Liver (tissue), 9 donors: ENCODE data around the gene PDXK. TPM values are rescaled to one million over a fixed set of nuclear protein-coding genes. Genes with fewer than 3 reads are reported as not detected.

ENCODE experiments used
- DNase-seq: peaks from one replicate; pipeline ENCODE4 v3.0.0-alpha.2; 2017; ENCODE audit warnings: low spot score
- H3K27ac ChIP-seq, 2 donors: one replicate each; pipeline ENCODE4 v1.7.0; 2013; ENCODE audit warnings: inconsistent platforms in 2 of 2, low read length in 2 of 2, control low read depth in 1 of 2, low read depth in 1 of 2, mild to moderate bottlenecking in 1 of 2
- H3K27me3 ChIP-seq, 4 donors: one replicate each; pipeline versions ENCODE4 v1.6.1 to v1.7.0; 2013; ENCODE audit warnings: low read length in 3 of 4, inconsistent platforms in 1 of 4, mild to moderate bottlenecking in 1 of 4, moderate library complexity in 1 of 4; ENCODE audit not compliant: control insufficient read depth in 4 of 4, insufficient read depth in 4 of 4
- H3K36me3 ChIP-seq, 4 donors: one replicate each; pipeline versions ENCODE4 v1.6.1 to v1.7.0; 2013; ENCODE audit warnings: low read length in 3 of 4, mild to moderate bottlenecking in 3 of 4, low read depth in 1 of 4, moderate library complexity in 1 of 4; ENCODE audit not compliant: control insufficient read depth in 4 of 4, insufficient read depth in 3 of 4
- H3K4me1 ChIP-seq, 4 donors: one replicate each; pipeline versions ENCODE4 v1.6.1 to v1.7.0; 2013; ENCODE audit warnings: low read length in 3 of 4, mild to moderate bottlenecking in 3 of 4, moderate library complexity in 1 of 4; ENCODE audit not compliant: control insufficient read depth in 4 of 4, insufficient read depth in 4 of 4
- H3K4me3 ChIP-seq, 3 donors: one replicate each; pipeline versions ENCODE4 v1.6.1 to v1.7.0; 2013; ENCODE audit warnings: low read length in 3 of 3, control low read depth in 1 of 3, low read depth in 1 of 3, mild to moderate bottlenecking in 1 of 3
- H3K9ac ChIP-seq, 2 donors: one replicate each; pipeline ENCODE4 v1.7.0; 2013; ENCODE audit warnings: low read length in 2 of 2, mild to moderate bottlenecking in 2 of 2, moderate library complexity in 2 of 2, control low read depth in 1 of 2, low read depth in 1 of 2
- H3K9me3 ChIP-seq, 4 donors: one replicate each; pipeline versions ENCODE4 v1.6.1 to v1.7.0; 2013; ENCODE audit warnings: low read length in 3 of 4; ENCODE audit not compliant: control insufficient read depth in 4 of 4
- EGR1 ChIP-seq, 2 donors: IDR thresholded peaks; 2 replicates each; pipeline ENCODE4 v1.6.1; 2016 to 2018; ENCODE audit warnings: antibody characterized with exemption in 2 of 2, low read depth in 2 of 2
- FOXA2 ChIP-seq: IDR thresholded peaks from 2 replicates; pipeline ENCODE4 v1.6.1; 2016; ENCODE audit warnings: antibody characterized with exemption
- GABPA ChIP-seq, 2 donors: IDR thresholded peaks in 1 of 2; conservative IDR thresholded peaks in 1 of 2; 2 replicates each; pipeline ENCODE4 v1.6.1; 2016; ENCODE audit warnings: antibody characterized with exemption in 2 of 2, mild to moderate bottlenecking in 1 of 2, moderate library complexity in 1 of 2
- HNF4A ChIP-seq, 2 donors: conservative IDR thresholded peaks; 2 replicates each; pipeline ENCODE4 v1.6.1; 2016; ENCODE audit warnings: antibody characterized with exemption in 2 of 2, mild to moderate bottlenecking in 2 of 2
- HNF4G ChIP-seq: IDR thresholded peaks from 2 replicates; pipeline ENCODE4 v1.6.1; 2016; ENCODE audit warnings: antibody characterized with exemption
- JUND ChIP-seq, 2 donors: IDR thresholded peaks; 2 replicates each; pipeline ENCODE4 v1.6.1; 2016; ENCODE audit warnings: antibody characterized with exemption in 2 of 2
- NR2F2 ChIP-seq: IDR thresholded peaks from 2 replicates; pipeline ENCODE4 v1.6.1; 2016; ENCODE audit warnings: antibody characterized with exemption
- RAD21 ChIP-seq, 2 donors: IDR thresholded peaks; 2 replicates each; pipeline ENCODE4 v1.6.1; 2016; ENCODE audit warnings: antibody characterized with exemption in 2 of 2, mild to moderate bottlenecking in 2 of 2
- RXRA ChIP-seq, 2 donors: IDR thresholded peaks; 2 replicates each; pipeline ENCODE4 v1.6.1; 2017 to 2018; ENCODE audit warnings: antibody characterized with exemption in 2 of 2, mild to moderate bottlenecking in 1 of 2
- SP1 ChIP-seq: IDR thresholded peaks from 2 replicates; pipeline ENCODE4 v1.6.1; 2018; ENCODE audit warnings: antibody characterized with exemption, mild to moderate bottlenecking
- TAF1 ChIP-seq: conservative IDR thresholded peaks from 2 replicates; pipeline ENCODE4 v1.6.1; 2016; ENCODE audit warnings: antibody characterized with exemption, mild to moderate bottlenecking
- YY1 ChIP-seq: IDR thresholded peaks from 2 replicates; pipeline ENCODE4 v1.6.1; 2016; ENCODE audit warnings: antibody characterized with exemption, mild to moderate bottlenecking
- ZBTB33 ChIP-seq: IDR thresholded peaks from 2 replicates; pipeline ENCODE4 v1.6.1; 2016; ENCODE audit warnings: antibody characterized with exemption
- WGBS: extraction: QIAGEN DNeasy Blood & Tissue Kit; methylation state at CpG from one replicate; pipeline ENCODE4 v1.1.7; 2013; 5-methylcytosine and 5-hydroxymethylcytosine counted together
- polyA plus RNA-seq, 2 donors: library from polyadenylated mRNA; stranded (reverse) in 1 of 2; unstranded in 1 of 2; fragments of 200-250 nt in 1 of 2; fragments of >200 nt in 1 of 2; fragmentation: Nextera tagmentation in 1 of 2; extraction: Ambion mirVana in 1 of 2; gene quantifications; one replicate each; pipeline versions ENCODE4 v1.2.1 to v1.2.3, GENCODE V29; 2013 to 2015
- total RNA-seq, 2 donors: library from RNA; depleted of rRNA; stranded (reverse); fragments of >200 nt; gene quantifications; one replicate each; pipeline ENCODE4 v1.2.3, GENCODE V29; 2014
- TF ChIP-seq, protein P1 (sequence below): fragments of 150-350 bp; IDR thresholded peaks from 2 replicates; pipeline ENCODE4 v1.5.1; 2017; ENCODE audit warnings: improper control_type of control experiment, low read depth, low read length; ENCODE audit not compliant: missing input control
- TF ChIP-seq, protein P2 (sequence below): IDR thresholded peaks from 2 replicates; pipeline ENCODE4 v1.6.1; 2016; ENCODE audit warnings: antibody characterized with exemption, mild to moderate bottlenecking
- TF ChIP-seq, protein P3 (sequence below): IDR thresholded peaks from 2 replicates; pipeline ENCODE4 v1.6.1; 2016; ENCODE audit warnings: antibody characterized with exemption
- donor health status: healthy.
- donor health status: healthy.
- donor health status: healthy.
- donor health status: healthy.
- donor health status: healthy.

Gene PDXK
- total and polyA plus RNA-seq, 4 donors, result 20.5 to 104 (median 34.9) TPM

GRCh38 chr21:43809853-43810504, 91.0 kb downstream of the PDXK start:
- Histone ChIP-seq H3K27ac (peak overlapping the region in 1 of 2 donors; percentile 6), H3K4me1 (peaks cover 12 to 52% (median 34%) of the 10 kb centered on the region in 4 donors), H3K9ac (no peak overlapping the region), H3K36me3 (peaks cover 0 to 2% (median 0%) of the 10 kb centered on the region in 4 donors), H3K27me3 (no peaks in the 10 kb centered on the region), H3K4me3 (no peak overlapping the region), H3K9me3 (no peaks in the 10 kb centered on the region)
- no peak for TF ChIP-seq TAF1
- no peak for TF ChIP-seq ZBTB33
- TF ChIP-seq GABPA (IDR thresholded peaks at IDR 0.05 in 1 of 2, conservative IDR thresholded peaks at IDR 0.05 in 1 of 2), result no peak
- 66% methylated on average over 26 of the region's 26 CpGs for WGBS
- DNase-seq, result no peak

DNA sequence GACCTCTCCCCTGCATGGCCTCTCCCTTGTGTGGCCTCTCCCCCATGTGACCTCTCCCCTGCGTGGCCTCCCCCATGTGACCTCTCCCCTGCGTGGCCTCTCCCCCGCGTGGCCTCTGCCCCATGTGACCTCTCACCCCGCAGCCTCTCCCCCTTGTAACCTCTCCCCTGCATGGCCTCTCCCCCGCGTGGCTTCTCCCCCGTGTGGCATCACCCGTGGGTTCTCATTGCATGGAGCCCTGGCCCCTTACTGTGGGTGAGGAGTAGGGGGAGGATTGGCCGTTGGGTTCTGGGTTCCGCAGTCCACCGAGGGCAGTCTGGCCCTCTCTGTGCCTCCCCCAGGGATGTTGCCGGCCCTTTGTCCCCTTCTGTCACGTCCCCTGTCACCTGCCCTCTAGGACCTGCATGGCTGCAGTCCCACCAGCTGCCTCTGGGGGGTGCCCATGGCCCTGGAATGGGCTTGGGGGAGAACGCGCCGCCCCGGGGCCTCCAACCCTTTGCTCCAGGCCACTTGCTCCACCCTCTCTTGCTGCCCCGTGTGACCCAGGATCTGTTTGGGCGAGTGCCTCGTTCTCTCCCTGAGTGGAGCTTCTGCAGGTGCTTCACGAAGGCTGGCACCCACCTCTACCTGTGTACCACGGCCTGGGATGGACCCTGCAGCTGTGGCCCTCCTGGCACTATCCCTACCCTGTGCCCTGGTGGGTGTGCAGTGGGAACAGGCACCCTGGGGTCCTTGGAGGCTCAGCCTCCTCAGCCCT, 91.8 kb downstream of the PDXK start:
- peaks cover 12 to 52% (median 34%) of the 10 kb centered on the region in 4 donors for H3K4me1 ChIP-seq
- TF ChIP-seq HNF4G (no peak), FOXA2 (no peak), RAD21 (IDR thresholded peaks at IDR 0.05) (peak; percentile 98 to 99), EGR1 (IDR thresholded peaks at IDR 0.05; ENCODE audit: low read depth in 2 of 2) (no peak), SP1 (peak; percentile 24), NR2F2 (peak; percentile 36), JUND (IDR thresholded peaks at IDR 0.05) (no peak), ZBTB33 (no peak), GABPA (IDR thresholded peaks at IDR 0.05 in 1 of 2, conservative IDR thresholded peaks at IDR 0.05 in 1 of 2) (no peak), HNF4A (conservative IDR thresholded peaks at IDR 0.05) (peak; percentile 45 to 60), RXRA (IDR thresholded peaks at IDR 0.05) (peak; percentile 55 to 80), YY1 (no peak)
- TF ChIP-seq, protein P1, sequence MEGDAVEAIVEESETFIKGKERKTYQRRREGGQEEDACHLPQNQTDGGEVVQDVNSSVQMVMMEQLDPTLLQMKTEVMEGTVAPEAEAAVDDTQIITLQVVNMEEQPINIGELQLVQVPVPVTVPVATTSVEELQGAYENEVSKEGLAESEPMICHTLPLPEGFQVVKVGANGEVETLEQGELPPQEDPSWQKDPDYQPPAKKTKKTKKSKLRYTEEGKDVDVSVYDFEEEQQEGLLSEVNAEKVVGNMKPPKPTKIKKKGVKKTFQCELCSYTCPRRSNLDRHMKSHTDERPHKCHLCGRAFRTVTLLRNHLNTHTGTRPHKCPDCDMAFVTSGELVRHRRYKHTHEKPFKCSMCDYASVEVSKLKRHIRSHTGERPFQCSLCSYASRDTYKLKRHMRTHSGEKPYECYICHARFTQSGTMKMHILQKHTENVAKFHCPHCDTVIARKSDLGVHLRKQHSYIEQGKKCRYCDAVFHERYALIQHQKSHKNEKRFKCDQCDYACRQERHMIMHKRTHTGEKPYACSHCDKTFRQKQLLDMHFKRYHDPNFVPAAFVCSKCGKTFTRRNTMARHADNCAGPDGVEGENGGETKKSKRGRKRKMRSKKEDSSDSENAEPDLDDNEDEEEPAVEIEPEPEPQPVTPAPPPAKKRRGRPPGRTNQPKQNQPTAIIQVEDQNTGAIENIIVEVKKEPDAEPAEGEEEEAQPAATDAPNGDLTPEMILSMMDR, result peak; percentile 98
- TF ChIP-seq, protein P2, sequence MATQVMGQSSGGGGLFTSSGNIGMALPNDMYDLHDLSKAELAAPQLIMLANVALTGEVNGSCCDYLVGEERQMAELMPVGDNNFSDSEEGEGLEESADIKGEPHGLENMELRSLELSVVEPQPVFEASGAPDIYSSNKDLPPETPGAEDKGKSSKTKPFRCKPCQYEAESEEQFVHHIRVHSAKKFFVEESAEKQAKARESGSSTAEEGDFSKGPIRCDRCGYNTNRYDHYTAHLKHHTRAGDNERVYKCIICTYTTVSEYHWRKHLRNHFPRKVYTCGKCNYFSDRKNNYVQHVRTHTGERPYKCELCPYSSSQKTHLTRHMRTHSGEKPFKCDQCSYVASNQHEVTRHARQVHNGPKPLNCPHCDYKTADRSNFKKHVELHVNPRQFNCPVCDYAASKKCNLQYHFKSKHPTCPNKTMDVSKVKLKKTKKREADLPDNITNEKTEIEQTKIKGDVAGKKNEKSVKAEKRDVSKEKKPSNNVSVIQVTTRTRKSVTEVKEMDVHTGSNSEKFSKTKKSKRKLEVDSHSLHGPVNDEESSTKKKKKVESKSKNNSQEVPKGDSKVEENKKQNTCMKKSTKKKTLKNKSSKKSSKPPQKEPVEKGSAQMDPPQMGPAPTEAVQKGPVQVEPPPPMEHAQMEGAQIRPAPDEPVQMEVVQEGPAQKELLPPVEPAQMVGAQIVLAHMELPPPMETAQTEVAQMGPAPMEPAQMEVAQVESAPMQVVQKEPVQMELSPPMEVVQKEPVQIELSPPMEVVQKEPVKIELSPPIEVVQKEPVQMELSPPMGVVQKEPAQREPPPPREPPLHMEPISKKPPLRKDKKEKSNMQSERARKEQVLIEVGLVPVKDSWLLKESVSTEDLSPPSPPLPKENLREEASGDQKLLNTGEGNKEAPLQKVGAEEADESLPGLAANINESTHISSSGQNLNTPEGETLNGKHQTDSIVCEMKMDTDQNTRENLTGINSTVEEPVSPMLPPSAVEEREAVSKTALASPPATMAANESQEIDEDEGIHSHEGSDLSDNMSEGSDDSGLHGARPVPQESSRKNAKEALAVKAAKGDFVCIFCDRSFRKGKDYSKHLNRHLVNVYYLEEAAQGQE, result no peak
- TF ChIP-seq, protein P3, sequence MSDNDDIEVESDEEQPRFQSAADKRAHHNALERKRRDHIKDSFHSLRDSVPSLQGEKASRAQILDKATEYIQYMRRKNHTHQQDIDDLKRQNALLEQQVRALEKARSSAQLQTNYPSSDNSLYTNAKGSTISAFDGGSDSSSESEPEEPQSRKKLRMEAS, result no peak
- no peak overlapping the region for H3K27ac ChIP-seq
- no peaks in the 10 kb centered on the region for H3K9me3 ChIP-seq
- peak; percentile 96 for DNase-seq
- H3K27me3 ChIP-seq, result no peaks in the 10 kb centered on the region
- no peaks in the 10 kb centered on the region for H3K36me3 ChIP-seq
- WGBS, result 10% methylated on average over 23 of the region's 23 CpGs
- no peak overlapping the region for H3K9ac ChIP-seq
- no peak overlapping the region for H3K4me3 ChIP-seq
